SH-SY5Y (cell line): ENCODE measurements around the gene HOXC13.

Experiments
- GATA2 ChIP-seq: IDR thresholded peaks from 2 replicates; pipeline ENCODE4 v1.6.1; 2011; ENCODE audit warnings: mild to moderate bottlenecking, low read depth, low read length
- GATA3 ChIP-seq: IDR thresholded peaks from 2 replicates; pipeline ENCODE4 v1.6.1; 2011; ENCODE audit warnings: low read depth, mild to moderate bottlenecking, low read length, moderate library complexity

The HOXC13 gene

GRCh38 chr12:53983950-53984572, 45.4 kb downstream of the HOXC13 start:
- no peak for TF ChIP-seq GATA3
- TF ChIP-seq GATA2: no peak

- no peak for TF ChIP-seq GATA2
These were observed 46.5 kb downstream of the HOXC13 start, which contains the start of gene HOXC10 for GRCh38 chr12:53984901-53985691. Gene HOXC10, plus strand, starts transcription at chr12:53985146. Its CDS starts 114 bp downstream, at chr12:53985260.

- no peak for TF ChIP-seq GATA2
- TF ChIP-seq GATA3: no peak
These were observed 47.0 kb downstream of the HOXC13 start for GRCh38 chr12:53985692-53985993.

- no peak for TF ChIP-seq GATA3
- TF ChIP-seq GATA2: no peak
These were observed 47.5 kb downstream of the HOXC13 start for GRCh38 chr12:53985994-53986685.

GRCh38 chr12:53986686-53987483, 48.3 kb downstream of the HOXC13 start:
- TF ChIP-seq GATA3: no peak
- no peak for TF ChIP-seq GATA2

GRCh38 chr12:53987787-53988230, 49.2 kb downstream of the HOXC13 start:
- no peak for TF ChIP-seq GATA2
- TF ChIP-seq GATA3: no peak

GRCh38 chr12:53988541-53989226, 50.1 kb downstream of the HOXC13 start:
- TF ChIP-seq GATA2 (no peak), GATA3 (no peak)

- TF ChIP-seq GATA2: no peak
- no peak for TF ChIP-seq GATA3
These were observed 50.8 kb downstream of the HOXC13 start for GRCh38 chr12:53989227-53990113.

- TF ChIP-seq GATA3 (no peak), GATA2 (no peak)
These were observed 51.9 kb downstream of the HOXC13 start for GRCh38 chr12:53990311-53991076.

- TF ChIP-seq GATA2 (no peak), GATA3 (no peak)
These were observed 52.4 kb downstream of the HOXC13 start for GRCh38 chr12:53991077-53991460.

GRCh38 chr12:53992377-53992889, 53.8 kb downstream of the HOXC13 start:
- TF ChIP-seq GATA3 (no peak), GATA2 (no peak)

GRCh38 chr12:53993162-53994008, 54.8 kb downstream of the HOXC13 start:
- TF ChIP-seq GATA3 (no peak), GATA2 (no peak)
